HG02970 (cell line): ENCODE data around the gene ARVCF.
"Not testable (repeated sequence)": the region's sequence is repeated elsewhere in the genome, so short reads cannot be mapped to it uniquely, and the experiment has no call there.

ENCODE experiments used
- ATAC-seq: cut with Tn5 transposase; IDR thresholded peaks from one replicate; pipeline ENCODE4 v1.9.1; 2021; ENCODE audit warnings: mild to moderate bottlenecking, moderate library complexity, moderate number of reproducible peaks; ENCODE audit not compliant: unreplicated experiment, low FRiP score

ARVCF gene

GRCh38 chr22:19942157-19943081, 74.2 kb downstream of the ARVCF start:
- no peak for ATAC-seq

- peak; percentile 59 for ATAC-seq
Observed at GRCh38 chr22:19941365-19942082, 75.1 kb downstream of the ARVCF start, which contains the start of the genes COMT and TXNRD2. Gene COMT, plus strand, starts transcription at chr22:19941772. Its CDS starts 20,755 bp downstream, at chr22:19962527. Gene TXNRD2, minus strand, starts transcription at chr22:19941818. Its CDS starts 15 bp downstream, at chr22:19941803.

DNA sequence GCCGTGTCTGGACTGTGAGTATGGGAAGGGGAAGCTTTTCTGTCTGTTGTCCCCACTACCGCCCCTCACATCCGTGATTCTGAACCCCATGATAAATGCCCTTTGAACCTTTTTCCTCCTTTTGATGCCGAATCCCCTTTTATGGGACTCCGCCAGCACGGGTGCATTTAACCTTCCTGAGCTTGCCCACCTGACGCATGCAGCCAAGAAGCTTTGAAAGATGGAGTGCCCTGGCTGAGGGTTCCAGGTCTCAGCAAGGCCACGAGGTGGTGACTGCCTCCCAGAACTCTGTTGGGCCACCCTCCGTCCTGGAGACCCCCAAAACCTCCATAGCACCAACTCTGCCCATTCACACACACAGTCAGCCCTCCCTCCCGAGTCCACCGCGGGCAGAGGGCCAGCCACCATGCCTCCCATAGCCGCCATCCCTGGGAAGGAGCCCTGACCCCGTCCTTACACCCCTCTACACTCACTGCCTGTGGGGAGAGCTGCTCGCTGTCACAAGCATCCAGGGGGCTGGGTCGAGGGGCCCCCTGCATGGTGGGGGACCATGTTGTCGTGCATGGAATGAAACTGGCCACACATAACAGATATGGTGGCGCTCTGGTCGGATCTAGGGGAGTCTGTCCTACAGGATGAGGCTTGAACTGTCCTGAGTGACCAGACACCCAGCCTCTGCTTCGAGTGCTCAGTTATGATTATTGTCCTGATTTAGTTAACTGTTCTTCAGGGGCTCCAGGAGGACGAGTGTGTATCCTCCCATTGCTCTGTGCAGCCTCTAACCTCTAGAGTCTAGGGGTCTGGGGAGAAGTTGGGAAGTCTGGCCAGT, 75.9 kb downstream of the ARVCF start:
- ATAC-seq = no peak

DNA sequence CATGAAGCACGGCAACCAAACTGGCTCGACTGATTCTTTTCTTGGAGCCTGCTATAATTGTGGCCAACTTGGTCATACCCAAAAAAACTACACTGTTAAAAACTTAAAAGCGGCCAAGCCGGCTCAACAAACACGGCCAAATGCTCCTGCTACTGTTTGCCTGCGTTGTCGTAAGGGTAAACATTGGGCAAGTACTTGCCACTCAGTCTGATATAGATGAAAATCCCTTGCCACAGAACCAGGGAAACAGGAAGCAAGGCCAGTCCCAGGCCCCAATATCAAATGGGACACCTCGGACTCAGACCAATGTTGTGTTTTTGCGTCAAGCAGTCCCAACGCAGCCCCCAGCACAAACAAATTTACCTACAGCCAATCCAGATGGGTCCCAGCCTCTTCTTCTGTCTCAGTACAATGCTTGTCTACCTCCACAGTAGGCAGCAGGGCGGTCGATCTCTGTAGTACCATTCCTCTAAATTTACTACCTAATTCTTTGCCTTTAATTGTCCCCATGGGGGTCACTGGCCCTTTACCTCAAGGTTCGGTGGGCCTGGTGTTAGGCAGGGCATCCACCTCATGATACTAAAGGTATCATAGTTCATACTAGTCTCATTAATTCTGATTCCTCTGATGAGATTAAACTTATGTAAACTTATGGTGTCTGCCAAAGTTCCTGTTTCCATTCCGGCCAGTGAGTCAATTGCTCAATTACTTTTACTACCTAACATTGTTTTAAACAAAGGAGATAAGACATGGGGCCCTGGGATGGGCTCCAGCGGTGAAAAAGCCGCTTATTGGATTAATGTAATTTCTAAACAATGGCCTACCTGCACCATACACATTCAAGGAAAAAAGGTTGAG, 78.8 kb downstream of the ARVCF start:
- ATAC-seq = no peak

GRCh38 chr22:19936513-19936912, 80.1 kb downstream of the ARVCF start:
- ATAC-seq = no peak

GRCh38 chr22:19935123-19935718, 81.4 kb downstream of the ARVCF start:
- not testable (repeated sequence) for ATAC-seq

GRCh38 chr22:19933341-19934241, 83.0 kb downstream of the ARVCF start:
- ATAC-seq = no peak

DNA sequence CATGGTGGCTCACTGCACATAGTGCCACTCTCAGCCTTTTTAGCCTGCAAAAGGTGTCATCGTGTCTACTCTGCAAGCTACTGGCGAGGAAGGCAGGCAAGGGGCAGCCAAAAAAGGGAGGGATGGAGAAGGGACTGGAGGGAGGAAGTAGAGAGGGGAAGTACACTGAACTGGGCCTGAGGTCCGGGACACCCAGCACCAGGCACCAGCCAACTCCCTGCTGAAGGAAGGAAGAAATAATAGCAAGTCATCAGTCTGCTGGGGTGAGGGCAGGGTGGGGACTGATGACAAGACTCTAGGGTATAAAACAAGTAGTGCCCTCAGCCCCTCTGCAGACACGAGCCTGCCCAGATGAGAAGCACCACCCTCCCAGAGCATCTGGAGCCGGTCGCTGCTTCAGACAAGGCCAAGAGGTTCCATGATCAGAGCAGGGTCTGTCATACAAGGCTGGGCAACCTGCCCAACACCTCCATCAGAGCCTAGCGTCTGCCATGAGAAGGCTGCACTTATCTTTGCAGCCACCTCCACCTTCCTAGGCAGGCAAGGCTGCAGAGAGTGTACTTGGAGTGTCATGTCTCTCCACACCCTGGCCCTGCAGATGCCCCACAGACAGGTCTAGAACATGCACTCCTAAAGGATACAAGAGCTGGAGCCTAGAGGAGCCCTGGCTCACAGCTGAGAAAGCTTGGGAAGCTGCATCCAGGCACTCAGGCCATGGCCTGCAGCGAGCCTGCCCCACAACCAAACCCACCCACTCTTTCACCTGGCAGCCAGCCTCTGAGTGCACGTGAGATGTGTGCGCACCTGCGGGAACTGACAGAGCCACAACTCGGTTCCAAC, 84.0 kb downstream of the ARVCF start:
- ATAC-seq = no peak

DNA sequence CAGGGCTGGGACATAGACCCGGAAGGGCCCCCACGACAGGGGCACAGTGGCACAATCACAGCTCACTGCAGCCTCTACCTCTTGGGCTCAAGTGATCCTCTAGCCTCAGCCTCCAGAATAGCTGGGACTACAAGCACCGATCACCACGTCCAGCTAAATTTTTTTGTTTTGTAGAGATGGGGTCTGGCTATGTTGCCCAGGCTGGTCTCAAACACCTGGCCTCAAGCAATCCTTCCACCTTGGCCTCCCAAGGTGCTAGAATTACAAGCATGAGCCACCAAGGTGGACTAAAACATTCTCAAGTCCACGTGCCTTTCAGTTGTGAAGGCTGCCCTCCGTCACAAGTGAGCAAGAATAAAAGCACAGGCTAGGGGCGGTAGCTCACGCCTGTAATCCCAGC, 85.1 kb downstream of the ARVCF start:
- no peak for ATAC-seq

DNA sequence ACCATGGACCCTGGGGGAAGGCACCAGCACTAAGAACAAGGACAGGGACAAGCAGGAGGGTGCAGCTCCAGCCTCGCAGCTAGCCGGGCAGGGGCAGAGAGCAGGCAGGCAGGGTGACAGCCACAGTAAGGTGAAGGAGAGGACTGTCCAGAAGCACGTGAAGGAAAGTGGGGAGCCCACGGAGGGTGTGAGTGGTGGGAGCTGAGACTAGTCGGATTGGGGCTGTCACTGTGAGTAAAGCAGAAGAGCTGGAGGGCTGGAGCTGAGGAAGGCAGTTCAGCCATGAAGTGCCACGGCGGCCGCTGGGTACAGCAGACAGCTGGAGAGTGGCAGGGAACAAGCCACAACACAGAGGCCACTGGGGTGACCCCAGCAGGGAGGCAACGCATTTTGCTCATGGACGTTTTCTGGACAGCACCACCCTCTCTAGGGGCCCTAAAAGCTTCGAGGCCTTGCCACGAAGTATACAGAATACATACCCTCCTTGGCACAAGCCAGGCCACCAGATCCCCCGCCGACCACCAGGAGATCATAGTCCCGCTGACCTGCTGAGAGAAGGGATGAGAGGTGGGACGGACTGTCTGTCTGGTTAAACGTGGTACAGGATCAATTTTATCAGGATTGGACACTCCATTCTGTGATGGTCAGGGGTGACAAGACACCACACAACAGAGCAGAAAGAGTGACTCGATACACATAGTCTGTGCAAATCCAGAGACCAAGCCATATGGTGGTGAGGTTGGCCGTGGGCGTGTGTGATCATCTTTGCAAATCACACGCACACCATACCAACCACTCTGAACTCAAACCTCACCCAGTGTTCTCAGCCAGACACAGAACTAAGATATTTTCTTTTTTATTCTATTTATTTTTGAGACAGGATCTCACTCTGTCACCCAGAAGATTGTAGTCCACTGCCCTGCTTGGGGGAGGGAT, 85.8 kb downstream of the ARVCF start:
- ATAC-seq = no peak

DNA sequence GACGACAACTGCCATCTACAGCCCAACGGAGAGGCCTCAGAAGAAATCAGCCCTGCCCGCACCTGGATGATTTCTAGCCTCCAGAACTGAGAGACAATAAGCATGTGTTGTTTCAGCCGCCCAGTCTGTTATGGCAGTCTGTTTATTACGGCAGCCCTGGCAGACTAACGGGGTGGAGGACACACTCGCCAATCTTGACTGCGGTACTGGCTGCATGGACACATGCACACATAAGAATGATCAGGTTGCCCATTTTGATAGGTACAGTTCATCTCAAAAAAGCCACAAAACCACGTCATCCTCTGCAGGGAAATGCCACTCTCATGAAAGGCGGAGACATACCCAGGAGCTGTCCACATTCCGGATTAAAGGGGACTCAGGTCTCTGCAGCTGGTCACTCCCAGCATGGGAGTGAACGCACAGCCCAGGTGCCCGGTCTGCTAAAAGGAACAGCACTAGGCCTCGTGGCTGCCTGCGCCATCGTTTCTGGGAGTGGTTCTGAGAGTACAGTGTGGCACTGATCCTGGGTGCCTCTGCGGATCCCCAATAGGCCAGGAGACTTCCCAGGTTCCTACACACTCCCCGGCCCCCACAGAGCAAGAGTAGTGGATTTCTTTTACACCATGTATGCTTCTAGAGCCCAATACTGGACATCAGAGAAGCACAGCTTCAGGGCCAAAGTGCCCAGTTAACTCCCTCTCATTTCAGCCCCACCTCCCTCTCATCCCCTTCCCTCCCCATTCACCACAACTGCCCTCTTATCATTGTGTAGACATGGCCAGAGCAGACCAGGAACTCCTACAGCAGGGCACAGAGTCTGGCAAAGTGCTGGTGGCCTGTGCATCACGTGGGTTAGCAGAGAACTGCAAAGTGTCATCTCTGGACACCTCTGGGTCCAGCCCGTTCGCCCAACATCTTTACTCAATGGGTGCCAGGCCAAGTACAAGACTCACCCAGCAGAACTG, 86.8 kb downstream of the ARVCF start:
- no peak for ATAC-seq

DNA sequence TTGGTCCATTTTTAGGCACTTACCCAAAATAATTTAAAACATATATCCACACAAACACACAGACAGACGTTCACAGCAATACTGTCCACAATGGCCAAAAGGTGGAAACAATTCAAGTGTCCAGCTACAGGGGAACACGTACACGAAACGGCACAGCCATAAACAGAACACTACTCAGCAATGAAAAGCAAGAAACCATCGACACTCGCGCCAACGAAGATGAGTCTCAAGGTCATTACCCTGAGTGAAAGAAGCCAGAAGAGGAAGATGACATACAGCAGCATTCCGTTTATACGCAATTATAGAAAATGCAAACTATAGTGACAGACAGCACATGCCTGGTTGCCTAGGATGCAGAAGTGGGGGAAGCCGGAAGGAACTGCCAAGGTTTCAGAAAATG, 88.4 kb downstream of the ARVCF start:
- ATAC-seq = no peak

DNA sequence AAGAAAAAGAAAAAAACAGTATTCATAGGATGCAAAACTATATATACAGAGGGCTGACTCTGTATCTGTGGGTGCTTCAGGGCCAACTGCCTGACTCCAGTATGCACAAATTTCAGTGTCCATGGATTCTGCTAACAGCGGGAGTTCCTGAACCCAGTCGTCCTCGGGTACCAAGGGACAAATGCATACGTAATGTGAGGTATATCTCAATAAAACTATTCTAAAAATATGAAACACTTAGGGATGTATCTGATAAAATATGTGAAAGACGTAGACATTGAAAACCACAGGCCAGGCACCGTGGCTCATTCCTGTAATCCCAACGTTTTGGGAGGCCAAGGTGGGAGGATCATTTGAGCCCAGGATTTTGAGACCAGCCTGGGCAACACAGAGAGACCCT, 88.9 kb downstream of the ARVCF start:
- ATAC-seq = no peak

- ATAC-seq = not testable (repeated sequence)
Observed at GRCh38 chr22:19926028-19926427, 90.6 kb downstream of the ARVCF start.

GRCh38 chr22:19923914-19924513, 92.6 kb downstream of the ARVCF start:
- ATAC-seq = no peak
